NCI-H460 (cell line): ENCODE results near the gene AQP6. TPM values are rescaled to one million over a fixed set of nuclear protein-coding genes. Genes with fewer than 3 reads are reported as not detected.
A peak's percentile ranks its signal among the peaks of the same experiment; 100 is the strongest.

Source experiments
- DNase-seq: peaks from one replicate; pipeline ENCODE4 v3.0.0-alpha.2; 2016; ENCODE audit warnings: low read depth; ENCODE audit errors: extremely low read depth
- total RNA-seq: library from RNA; depleted of rRNA; stranded (reverse); fragments of >200 nt; shearing (Covaris generic); gene quantifications from 2 replicates; pipeline ENCODE4 v1.2.3, GENCODE V29; 2014

The AQP6 gene
- total RNA-seq, 1 experiment from 2014 or later, result 0.32 TPM

- DNase-seq, result no peak
Observed at GRCh38 chr12:49942512-49942893, 30.2 kb upstream of the AQP6 start.

GRCh38 chr12:49942921-49943624 lies 29.7 kb upstream of the AQP6 start:
- peak; percentile 55 for DNase-seq

- DNase-seq, result no peak
Observed at GRCh38 chr12:49943625-49943960, 29.2 kb upstream of the AQP6 start.

- no peak for DNase-seq
Observed at GRCh38 chr12:49944046-49944445, 28.7 kb upstream of the AQP6 start.

- DNase-seq, result no peak
Observed at GRCh38 chr12:49944718-49945117, 28.0 kb upstream of the AQP6 start.

GRCh38 chr12:49945394-49946080 lies 27.2 kb upstream of the AQP6 start:
- peak; percentile 81 for DNase-seq

GRCh38 chr12:49946086-49946485 lies 26.7 kb upstream of the AQP6 start:
- no peak for DNase-seq

- DNase-seq, result no peak
Observed at GRCh38 chr12:49946497-49946896, 26.2 kb upstream of the AQP6 start.

GRCh38 chr12:49947593-49948226 lies 25.0 kb upstream of the AQP6 start:
- no peak for DNase-seq

- no peak for DNase-seq
Observed at GRCh38 chr12:49948866-49949845, 23.6 kb upstream of the AQP6 start.

- no peak for DNase-seq
Observed at GRCh38 chr12:49949866-49950265, 22.9 kb upstream of the AQP6 start.

- DNase-seq, result no peak
Observed at GRCh38 chr12:49950273-49951251, 22.2 kb upstream of the AQP6 start, which contains the start of gene AQP2. Gene AQP2 (plus strand): TSS chr12:49950737. CDS start chr12:49950831, 94 bp downstream.

GRCh38 chr12:49951411-49952240 lies 21.1 kb upstream of the AQP6 start:
- DNase-seq, result no peak

GRCh38 chr12:49952391-49953055 lies 20.2 kb upstream of the AQP6 start:
- DNase-seq, result no peak

GRCh38 chr12:49953151-49953550 lies 19.6 kb upstream of the AQP6 start:
- no peak for DNase-seq

GRCh38 chr12:49953961-49954846 lies 18.5 kb upstream of the AQP6 start:
- DNase-seq, result no peak
